GM19328 (cell line): ENCODE results near the gene ARPC4.
"Not testable (repeated sequence)": the region's sequence is repeated elsewhere in the genome, so short reads cannot be mapped to it uniquely, and the experiment has no call there.

Experiments used
- ATAC-seq: cut with Tn5 transposase; IDR thresholded peaks from one replicate; pipeline ENCODE4 v1.9.1; 2021; ENCODE audit warnings: mild to moderate bottlenecking, moderate library complexity; ENCODE audit not compliant: unreplicated experiment

ARPC4 gene

DNA sequence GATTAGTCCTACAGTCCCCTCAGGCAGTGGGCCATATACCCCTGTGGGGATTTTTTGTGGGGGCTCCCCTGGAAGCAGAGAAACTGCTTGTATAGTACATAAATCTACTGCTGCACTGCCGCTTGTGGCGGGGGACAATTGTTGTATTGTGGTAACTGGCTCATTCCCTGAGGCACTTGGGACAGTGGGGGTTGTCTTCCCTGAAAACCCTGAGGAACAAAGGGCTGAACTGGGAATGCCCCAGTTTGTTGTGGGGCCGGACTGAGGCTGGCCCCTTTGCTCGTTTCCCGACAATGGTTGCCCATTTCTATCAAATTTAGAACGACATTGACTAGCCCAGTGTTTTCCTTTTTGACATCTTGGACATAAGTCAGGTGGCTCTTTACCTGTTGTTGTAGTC lies 58.5 kb downstream of the ARPC4 start:
- ATAC-seq, result not testable (repeated sequence)

DNA sequence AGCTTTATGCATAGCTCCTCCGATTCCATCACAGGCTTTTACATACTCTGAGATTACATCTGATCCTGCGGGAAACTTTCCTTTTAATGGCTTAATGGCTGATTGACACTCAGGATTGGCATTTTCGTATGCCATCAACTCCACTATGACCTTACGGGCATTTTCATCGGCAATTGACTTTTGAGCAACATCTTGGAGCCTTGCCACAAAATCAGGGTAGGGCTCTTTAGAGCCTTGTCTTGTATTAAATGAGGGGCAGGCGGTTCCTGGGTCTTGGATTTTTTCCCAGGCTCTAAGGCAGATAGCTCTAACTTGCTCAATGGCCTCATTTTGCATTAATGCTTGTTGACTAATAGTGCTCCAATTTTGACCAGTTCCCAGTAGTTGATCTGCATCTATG lies 59.0 kb downstream of the ARPC4 start:
- ATAC-seq, result not testable (repeated sequence)

DNA sequence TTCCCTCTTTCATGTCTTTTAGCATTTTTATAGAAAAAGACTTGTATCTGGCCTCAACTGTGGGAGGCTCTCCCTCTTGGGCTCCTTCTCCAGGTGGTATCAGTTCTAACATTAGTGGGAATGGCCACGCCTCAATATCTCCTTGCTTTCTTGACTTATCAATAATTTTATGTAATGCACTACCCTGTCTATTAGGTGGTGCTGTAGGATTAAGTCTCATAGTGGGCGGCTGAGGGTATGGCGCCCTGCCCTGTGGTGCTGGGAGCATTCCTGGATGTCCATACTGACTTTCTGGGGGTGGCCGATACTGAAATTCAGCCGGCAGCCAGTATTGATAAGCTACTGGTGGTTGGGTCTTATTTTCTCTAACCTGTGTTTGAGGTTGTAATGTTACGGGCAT lies 59.6 kb downstream of the ARPC4 start:
- no peak for ATAC-seq

DNA sequence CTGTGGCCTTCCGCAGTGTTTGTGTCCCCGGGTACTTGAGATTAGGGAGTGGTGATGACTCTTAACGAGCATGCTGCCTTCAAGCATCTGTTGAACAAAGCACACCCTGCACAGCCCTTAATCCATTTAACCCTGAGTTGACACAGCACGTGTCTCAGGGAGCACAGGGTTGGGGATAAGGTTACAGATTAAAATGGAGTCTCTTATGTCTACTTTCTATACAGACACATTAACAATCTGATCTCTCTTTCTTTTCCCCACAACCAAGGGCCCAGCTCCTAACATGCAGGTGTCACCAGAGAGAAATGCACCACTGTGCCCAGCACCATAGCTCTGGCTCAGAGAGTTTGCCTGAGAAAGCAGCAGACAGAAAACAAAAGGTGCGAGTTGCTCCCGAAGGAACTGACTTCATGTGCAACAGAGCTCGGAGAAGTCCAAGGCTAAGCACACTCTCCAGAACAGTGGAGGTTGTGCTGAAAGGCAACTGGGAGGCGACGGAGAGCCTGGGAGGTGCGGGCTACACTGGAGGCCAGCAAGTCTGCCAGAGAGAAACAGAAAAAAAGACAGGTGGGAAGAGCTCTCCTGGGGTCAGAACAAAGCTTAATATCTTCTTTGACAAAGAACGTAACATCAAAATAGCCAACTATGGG lies 61.5 kb downstream of the ARPC4 start:
- ATAC-seq, result not testable (repeated sequence)

DNA sequence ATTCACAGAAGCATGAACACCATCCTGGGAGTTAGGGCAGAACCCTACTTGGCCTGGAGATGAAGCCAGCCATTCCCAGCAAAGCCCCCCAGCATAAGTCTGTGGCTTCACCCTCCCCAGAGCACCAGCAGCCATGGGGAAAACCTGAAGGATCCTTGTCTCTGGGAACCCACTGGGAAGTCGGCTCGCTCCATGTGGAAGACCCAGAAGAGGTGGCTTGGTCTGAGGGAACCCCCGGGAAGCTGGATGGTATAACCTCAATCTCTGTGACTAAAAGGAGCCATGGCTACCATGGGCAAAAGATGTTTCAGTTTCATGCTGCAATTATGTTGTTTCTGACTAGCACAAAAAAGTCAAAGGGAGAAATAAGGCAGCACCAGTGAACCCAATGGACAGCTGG lies 62.7 kb downstream of the ARPC4 start:
- ATAC-seq, result no peak
